H9 (cell line): ENCODE measurements around the gene SLC35F3. TPM values are rescaled to one million over a fixed set of nuclear protein-coding genes. Genes with fewer than 3 reads are reported as not detected.

Experiments
- DNase-seq: peaks from one replicate; pipeline ENCODE4 v3.0.0-alpha.2; 2017
- H2AFZ ChIP-seq: one replicate; pipeline ENCODE4 v1.6.1; 2013; ENCODE audit warnings: mild to moderate bottlenecking, low read length, control low read depth, moderate library complexity
- H2AK5ac ChIP-seq: 2 replicates; pipeline ENCODE4 v1.6.1; 2013; ENCODE audit warnings: low read length, control low read depth, mixed read lengths; ENCODE audit not compliant: insufficient read length
- H2BK120ac ChIP-seq: one replicate; pipeline ENCODE4 v1.6.1; 2013; ENCODE audit warnings: low read depth, mild to moderate bottlenecking, low read length, control low read depth, inconsistent platforms; ENCODE audit not compliant: poor library complexity, severe bottlenecking
- H2BK12ac ChIP-seq: 2 replicates; pipeline ENCODE4 v1.6.1; 2013; ENCODE audit warnings: low read length, control low read depth, mixed read lengths, low read depth; ENCODE audit not compliant: insufficient read length
- H2BK15ac ChIP-seq: 2 replicates; pipeline ENCODE4 v1.6.1; 2013; ENCODE audit warnings: low read depth, low read length, control low read depth
- H2BK20ac ChIP-seq: one replicate; pipeline ENCODE4 v1.6.1; 2013; ENCODE audit warnings: low read depth, mild to moderate bottlenecking, low read length, control low read depth, inconsistent platforms; ENCODE audit not compliant: poor library complexity, severe bottlenecking
- H2BK5ac ChIP-seq: 2 replicates; pipeline ENCODE4 v1.6.1; 2013; ENCODE audit warnings: low read length, control low read depth, mixed read lengths; ENCODE audit not compliant: insufficient read length
- H3K14ac ChIP-seq: 2 replicates; pipeline ENCODE4 v1.6.1; 2013; ENCODE audit warnings: low read length, control low read depth; ENCODE audit not compliant: insufficient read depth
- H3K18ac ChIP-seq: 2 replicates; pipeline ENCODE4 v1.6.1; 2013; ENCODE audit warnings: low read depth, mild to moderate bottlenecking, mixed read lengths, low read length, control low read depth; ENCODE audit not compliant: insufficient read length
- H3K23ac ChIP-seq: 2 replicates; pipeline ENCODE4 v1.6.1; 2013; ENCODE audit warnings: low read length, control low read depth, mixed read lengths, low read depth; ENCODE audit not compliant: insufficient read length
- H3K23me2 ChIP-seq: 2 replicates; pipeline ENCODE4 v1.6.1; 2013; ENCODE audit warnings: low read depth, mild to moderate bottlenecking, mixed read lengths, low read length, control low read depth; ENCODE audit not compliant: insufficient read length, poor library complexity, severe bottlenecking
- H3K27ac ChIP-seq: 2 replicates; pipeline ENCODE4 v1.5.1; 2013; ENCODE audit warnings: low read length, control low read depth, mixed read lengths, low read depth; ENCODE audit not compliant: insufficient read length
- H3K27me3 ChIP-seq: 2 replicates; pipeline ENCODE4 v1.6.1; 2013; ENCODE audit warnings: low read length, control low read depth, inconsistent platforms; ENCODE audit not compliant: insufficient read depth
- H3K4ac ChIP-seq: 2 replicates; pipeline ENCODE4 v1.6.1; 2013; ENCODE audit warnings: low read depth, mild to moderate bottlenecking, control low read depth, inconsistent platforms, low read length, moderate library complexity
- H3K4me1 ChIP-seq: 2 replicates; pipeline ENCODE4 v1.6.1; 2013; ENCODE audit warnings: low read length, control low read depth, inconsistent platforms; ENCODE audit not compliant: insufficient read depth
- H3K4me2 ChIP-seq: 2 replicates; pipeline ENCODE4 v1.6.1; 2013; ENCODE audit warnings: low read length, control low read depth, mixed read lengths; ENCODE audit not compliant: insufficient read length, insufficient read depth
- H3K56ac ChIP-seq: 2 replicates; pipeline ENCODE4 v1.6.1; 2013; ENCODE audit warnings: low read depth, mild to moderate bottlenecking, mixed read lengths, low read length, control low read depth; ENCODE audit not compliant: insufficient read length
- H3K79me1 ChIP-seq: 2 replicates; pipeline ENCODE4 v1.6.1; 2013; ENCODE audit warnings: low read depth, mild to moderate bottlenecking, moderate library complexity, low read length, control low read depth, inconsistent platforms; ENCODE audit not compliant: insufficient read depth, poor library complexity, severe bottlenecking
- H3K79me2 ChIP-seq: 2 replicates; pipeline ENCODE4 v1.6.1; 2013; ENCODE audit warnings: low read length, control low read depth, inconsistent platforms; ENCODE audit not compliant: insufficient read depth
- H3K9ac ChIP-seq: 2 replicates; pipeline ENCODE4 v1.6.1; 2013; ENCODE audit warnings: low read length, control low read depth, mixed read lengths; ENCODE audit not compliant: insufficient read length; ENCODE audit errors: extremely low read depth
- H3K9me3 ChIP-seq: one replicate; pipeline ENCODE4 v1.6.1; 2013; ENCODE audit warnings: low read depth, low read length, inconsistent platforms; ENCODE audit not compliant: control insufficient read depth
- H3T11ph ChIP-seq: one replicate; pipeline ENCODE4 v1.6.1; 2013; ENCODE audit warnings: mild to moderate bottlenecking, low read length, control low read depth, inconsistent platforms
- H4K20me1 ChIP-seq: one replicate; pipeline ENCODE4 v1.6.1; 2013; ENCODE audit not compliant: control insufficient read depth, insufficient read length, insufficient read depth
- H4K5ac ChIP-seq: 2 replicates; pipeline ENCODE4 v1.6.1; 2013; ENCODE audit warnings: low read depth, mild to moderate bottlenecking, mixed read lengths, low read length, control low read depth; ENCODE audit not compliant: insufficient read length
- H4K8ac ChIP-seq: replicated peaks from 2 replicates; pipeline ENCODE4 v1.6.1; 2013; ENCODE audit warnings: low read length, control low read depth, mixed read lengths, low read depth; ENCODE audit not compliant: insufficient read length
- H4K91ac ChIP-seq: 2 replicates; pipeline ENCODE4 v1.6.1; 2013; ENCODE audit warnings: low read depth, mild to moderate bottlenecking, moderate library complexity, mixed read lengths, low read length, control low read depth; ENCODE audit not compliant: insufficient read length
- H3K27ac Mint-ChIP-seq, 3 experiments: 2 replicates in 2 of 3; 3 replicates in 1 of 3; pipeline ENCODE4 v1.8.0; 2020 to 2021; ENCODE audit warnings: mixed read lengths in 3 of 3, mild to moderate bottlenecking in 1 of 3, moderate library complexity in 1 of 3
- H3K27me3 Mint-ChIP-seq: 2 replicates; pipeline ENCODE4 v1.8.0; 2021; ENCODE audit warnings: low read depth, mild to moderate bottlenecking, moderate library complexity, mixed read lengths
- H3K36me3 Mint-ChIP-seq, 3 experiments: 2 replicates in 2 of 3; 3 replicates in 1 of 3; pipeline ENCODE4 v1.8.0; 2020 to 2021; ENCODE audit warnings: low read depth in 3 of 3, mixed read lengths in 3 of 3; ENCODE audit not compliant: insufficient read depth in 1 of 3
- H3K4me1 Mint-ChIP-seq, 2 experiments: 2 replicates each; pipeline ENCODE4 v1.8.0; 2020; ENCODE audit warnings: mixed read lengths in 2 of 2
- H3K4me3 Mint-ChIP-seq, 2 experiments: 2 replicates in 1 of 2; 3 replicates in 1 of 2; pipeline ENCODE4 v1.8.0; 2020 to 2021; ENCODE audit warnings: mild to moderate bottlenecking in 2 of 2, mixed read lengths in 2 of 2, moderate library complexity in 1 of 2
- H3K9me3 Mint-ChIP-seq, 2 experiments: 2 replicates in 1 of 2; 3 replicates in 1 of 2; pipeline ENCODE4 v1.8.0; 2020; ENCODE audit warnings: mild to moderate bottlenecking in 2 of 2, mixed read lengths in 2 of 2, moderate library complexity in 1 of 2
- WGBS: extraction: QIAGEN DNeasy Blood & Tissue Kit; methylation state at CpG from one replicate; pipeline ENCODE4 v1.1.7; 2013; ENCODE audit warnings: missing lambda C conversion rate, low lambda C conversion rate, mixed read lengths; ENCODE audit not compliant: insufficient read length; ENCODE audit errors: extremely low coverage; 5-methylcytosine and 5-hydroxymethylcytosine counted together
- total RNA-seq: library from RNA; stranded (reverse); gene quantifications from 2 replicates; pipeline ENCODE4 v1.2.1, GENCODE V29; 2021
- TF ChIP-seq, protein P1 (sequence below): fragments of 200-600 bp; sonication (generic); conservative IDR thresholded peaks from 3 replicates; pipeline ENCODE4 v1.8.0; 2021; ENCODE audit warnings: antibody characterized with exemption, mild to moderate bottlenecking

SLC35F3 gene
- total RNA-seq, 1 experiment from 2014 or later, result 0.81 TPM

DNA sequence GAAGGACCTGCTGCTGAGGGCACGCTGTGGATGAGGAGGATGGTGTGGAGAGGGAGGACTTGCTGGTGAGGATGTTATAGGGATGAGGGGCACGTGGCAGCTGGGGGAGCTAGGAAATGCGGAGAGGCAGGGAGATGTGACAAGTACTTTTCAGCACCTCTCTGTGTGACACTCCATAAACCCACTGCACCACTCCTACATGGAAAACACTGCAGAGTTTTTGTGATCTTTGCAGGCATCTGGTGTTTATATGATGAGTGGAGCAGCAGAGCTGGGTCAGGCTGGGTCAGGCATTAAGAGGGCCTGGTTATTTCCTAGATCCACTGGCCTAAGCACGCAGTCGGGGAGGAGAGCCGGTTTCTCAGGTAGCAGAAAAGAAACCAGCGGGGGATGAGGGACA lies 301.5 kb downstream of the SLC35F3 start:
- Histone ChIP-seq H4K5ac (no peak overlapping the region), H3K4ac (no peak overlapping the region), H3K14ac (no peak overlapping the region), H4K8ac (no peak overlapping the region), H2AK5ac (no peak overlapping the region), H3K9me3 (no peaks in the 10 kb centered on the region), H2BK120ac (no peak overlapping the region), H3K27ac (no peak overlapping the region), H3K23ac (no peak overlapping the region), H3K79me2 (no peaks in the 10 kb centered on the region), H2BK5ac (no peak overlapping the region), H3T11ph (no peak overlapping the region), H2AFZ (no peak overlapping the region), H3K79me1 (no peaks in the 10 kb centered on the region), H4K91ac (no peak overlapping the region), H3K23me2 (no peaks in the 10 kb centered on the region), H3K18ac (no peak overlapping the region), H3K9ac (no peak overlapping the region), H3K27me3 (no peaks in the 10 kb centered on the region), H3K56ac (no peak overlapping the region), H2BK20ac (no peak overlapping the region), H2BK15ac (no peak overlapping the region), H3K4me1 (no peaks in the 10 kb centered on the region), H4K20me1 (no peaks in the 10 kb centered on the region), H2BK12ac (no peak overlapping the region), H3K4me2 (no peak overlapping the region)
- peaks cover 3 to 13% (median 9%) of the 10 kb centered on the region in 3 experiments; a peak in 4 of 7 replicates for H3K36me3 Mint-ChIP-seq
- H3K4me1 Mint-ChIP-seq, result no peaks in the 10 kb centered on the region; a peak in 1 of 4 replicates
- peaks cover 15% of the 10 kb centered on the region for H3K27me3 Mint-ChIP-seq
- H3K9me3 Mint-ChIP-seq, result peaks cover 12 to 14% of the 10 kb centered on the region in 2 experiments
- H3K4me3 Mint-ChIP-seq, result no peak overlapping the region; a peak in 1 of 5 replicates
- no CpG with 5 or more reads among the region's 7 CpGs for WGBS
- TF ChIP-seq, protein P1, sequence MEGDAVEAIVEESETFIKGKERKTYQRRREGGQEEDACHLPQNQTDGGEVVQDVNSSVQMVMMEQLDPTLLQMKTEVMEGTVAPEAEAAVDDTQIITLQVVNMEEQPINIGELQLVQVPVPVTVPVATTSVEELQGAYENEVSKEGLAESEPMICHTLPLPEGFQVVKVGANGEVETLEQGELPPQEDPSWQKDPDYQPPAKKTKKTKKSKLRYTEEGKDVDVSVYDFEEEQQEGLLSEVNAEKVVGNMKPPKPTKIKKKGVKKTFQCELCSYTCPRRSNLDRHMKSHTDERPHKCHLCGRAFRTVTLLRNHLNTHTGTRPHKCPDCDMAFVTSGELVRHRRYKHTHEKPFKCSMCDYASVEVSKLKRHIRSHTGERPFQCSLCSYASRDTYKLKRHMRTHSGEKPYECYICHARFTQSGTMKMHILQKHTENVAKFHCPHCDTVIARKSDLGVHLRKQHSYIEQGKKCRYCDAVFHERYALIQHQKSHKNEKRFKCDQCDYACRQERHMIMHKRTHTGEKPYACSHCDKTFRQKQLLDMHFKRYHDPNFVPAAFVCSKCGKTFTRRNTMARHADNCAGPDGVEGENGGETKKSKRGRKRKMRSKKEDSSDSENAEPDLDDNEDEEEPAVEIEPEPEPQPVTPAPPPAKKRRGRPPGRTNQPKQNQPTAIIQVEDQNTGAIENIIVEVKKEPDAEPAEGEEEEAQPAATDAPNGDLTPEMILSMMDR, result no peak
- DNase-seq, result no peak
- no peak overlapping the region; a peak in 1 of 7 replicates for H3K27ac Mint-ChIP-seq
